GM18502 (cell line): ENCODE results near the gene NRXN2.
"Not testable (repeated sequence)": the region's sequence is repeated elsewhere in the genome, so short reads cannot be mapped to it uniquely, and the experiment has no call there.

Source experiments
- ATAC-seq: cut with Tn5 transposase; IDR thresholded peaks from one replicate; pipeline ENCODE4 v1.9.1; 2021; ENCODE audit warnings: mild to moderate bottlenecking; ENCODE audit not compliant: unreplicated experiment, poor library complexity

The NRXN2 gene

DNA sequence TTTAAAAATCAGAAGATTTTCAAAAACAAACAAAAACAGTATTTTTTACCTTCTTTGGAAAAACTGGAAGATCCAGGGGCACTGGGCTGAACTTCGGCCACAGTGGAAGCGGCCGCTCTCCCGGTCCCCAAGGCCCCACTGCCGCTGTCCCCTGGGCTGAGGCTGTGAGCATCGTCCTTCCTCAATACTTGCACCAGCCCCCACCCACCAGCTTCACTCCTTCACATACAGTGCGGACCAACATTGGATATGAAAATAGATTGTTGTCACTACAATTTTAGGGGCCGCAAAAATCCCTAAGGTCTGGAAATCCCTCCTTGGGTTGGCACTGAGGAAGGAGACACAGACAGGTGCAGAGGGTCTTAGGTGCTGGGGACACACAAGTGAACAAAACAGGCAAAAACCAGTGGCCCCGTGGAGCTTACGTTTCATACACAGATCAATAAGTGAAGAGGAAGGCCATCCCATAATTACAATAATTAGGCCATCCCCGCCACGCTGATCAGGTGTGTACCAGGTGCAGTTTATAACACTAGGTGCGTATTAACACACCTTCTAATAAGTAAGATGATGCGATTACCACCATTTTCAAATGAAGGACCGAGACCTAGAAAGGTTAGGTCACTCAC lies 160.2 kb downstream of the NRXN2 start:
- no peak for ATAC-seq

DNA sequence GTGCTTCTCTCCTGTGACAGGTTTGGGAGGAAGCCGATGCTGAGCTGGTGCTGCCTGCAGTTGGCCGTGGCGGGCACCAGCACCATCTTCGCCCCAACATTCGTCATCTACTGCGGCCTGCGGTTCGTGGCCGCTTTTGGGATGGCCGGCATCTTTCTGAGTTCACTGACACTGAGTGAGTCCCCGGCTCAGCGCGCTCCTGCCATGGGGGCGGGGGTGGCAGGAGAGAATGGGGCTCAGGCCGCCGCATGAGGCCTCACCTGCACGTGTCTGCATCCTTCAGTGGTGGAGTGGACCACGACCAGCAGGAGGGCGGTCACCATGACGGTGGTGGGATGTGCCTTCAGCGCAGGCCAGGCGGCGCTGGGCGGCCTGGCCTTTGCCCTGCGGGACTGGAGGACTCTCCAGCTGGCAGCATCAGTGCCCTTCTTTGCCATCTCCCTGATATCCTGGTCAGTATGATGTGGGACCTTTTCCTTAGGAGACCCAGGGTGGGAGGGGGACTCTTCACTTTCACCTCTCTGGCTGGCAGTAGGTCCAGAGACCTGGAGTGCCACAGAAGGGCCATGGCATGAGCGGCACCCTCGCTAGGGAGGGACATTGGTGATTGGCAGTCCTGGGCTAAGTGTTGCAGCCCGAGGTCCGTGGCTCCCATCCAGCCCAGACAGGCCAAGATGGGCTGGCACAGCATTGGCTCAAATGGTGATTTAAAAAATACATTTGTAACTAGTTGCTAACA lies 160.8 kb downstream of the NRXN2 start:
- ATAC-seq = no peak

DNA sequence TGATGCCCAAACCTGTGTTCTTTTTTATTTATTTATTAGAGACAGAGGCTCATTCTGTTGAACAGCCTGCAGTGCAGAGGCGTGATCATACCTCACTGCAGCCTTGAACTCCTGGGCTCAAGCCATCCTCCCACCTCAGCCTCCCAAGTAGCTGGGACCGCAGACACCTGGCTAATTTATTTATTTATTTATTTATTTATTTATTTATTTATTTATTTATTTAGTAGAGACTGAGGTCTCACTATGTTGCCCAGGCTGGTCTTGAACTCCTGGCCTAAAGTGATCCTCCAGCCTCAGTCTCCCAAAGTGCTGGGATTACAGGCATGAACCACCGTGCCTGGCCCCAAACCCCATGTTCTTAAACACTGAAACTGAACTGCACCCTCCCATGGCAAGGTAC lies 161.6 kb downstream of the NRXN2 start:
- not testable (repeated sequence) for ATAC-seq

DNA sequence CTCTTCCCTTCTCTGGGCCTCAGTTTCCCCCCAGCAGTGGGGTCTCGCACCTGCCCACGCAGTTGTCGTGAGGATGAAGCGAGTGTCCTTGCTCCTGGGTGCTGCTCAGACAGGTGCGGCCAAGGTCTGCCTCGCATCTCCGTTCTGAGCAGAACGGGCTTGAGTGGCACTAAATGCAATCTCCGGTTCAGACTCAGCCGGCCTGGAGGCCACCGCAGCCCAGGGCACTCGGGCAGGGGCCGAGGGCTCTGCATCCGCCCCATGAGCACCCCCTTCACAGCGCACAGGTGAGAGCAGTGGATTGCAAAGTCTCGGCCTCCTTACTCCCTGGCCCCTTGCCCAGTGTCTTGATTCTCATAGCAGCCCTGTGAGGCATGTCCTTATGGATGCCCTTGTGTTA lies 162.1 kb downstream of the NRXN2 start:
- ATAC-seq = no peak

DNA sequence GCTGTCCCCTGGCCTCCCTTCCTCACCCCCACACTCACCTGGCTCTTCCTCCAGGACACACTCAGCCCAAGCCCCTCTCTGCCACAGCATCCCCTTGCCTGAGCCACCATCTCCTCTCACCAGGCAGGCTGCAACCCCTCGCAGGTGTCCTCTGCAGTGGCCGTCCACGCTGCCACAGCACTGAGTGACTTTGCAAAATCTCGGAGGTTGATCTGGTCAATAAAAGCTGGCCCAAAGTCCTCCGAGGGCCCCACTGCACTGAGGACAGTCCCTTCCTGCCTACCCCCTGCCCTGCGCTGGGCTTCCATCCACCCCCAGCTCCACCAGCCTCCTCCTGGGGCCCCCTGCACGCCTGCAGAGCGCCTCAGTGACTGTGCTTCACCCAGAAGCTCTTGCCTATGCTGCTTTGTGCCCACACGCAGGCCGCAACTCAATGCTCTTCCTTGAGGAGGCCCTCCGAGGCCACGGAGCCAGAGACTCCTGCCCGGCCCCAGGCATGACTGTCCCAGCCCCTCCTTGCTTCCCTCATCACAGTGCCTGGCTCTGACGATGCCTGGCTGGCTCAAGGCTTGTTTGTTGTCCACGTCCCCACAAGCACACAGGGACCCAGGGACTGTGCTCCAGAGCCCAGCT lies 162.7 kb downstream of the NRXN2 start:
- ATAC-seq = no peak

DNA sequence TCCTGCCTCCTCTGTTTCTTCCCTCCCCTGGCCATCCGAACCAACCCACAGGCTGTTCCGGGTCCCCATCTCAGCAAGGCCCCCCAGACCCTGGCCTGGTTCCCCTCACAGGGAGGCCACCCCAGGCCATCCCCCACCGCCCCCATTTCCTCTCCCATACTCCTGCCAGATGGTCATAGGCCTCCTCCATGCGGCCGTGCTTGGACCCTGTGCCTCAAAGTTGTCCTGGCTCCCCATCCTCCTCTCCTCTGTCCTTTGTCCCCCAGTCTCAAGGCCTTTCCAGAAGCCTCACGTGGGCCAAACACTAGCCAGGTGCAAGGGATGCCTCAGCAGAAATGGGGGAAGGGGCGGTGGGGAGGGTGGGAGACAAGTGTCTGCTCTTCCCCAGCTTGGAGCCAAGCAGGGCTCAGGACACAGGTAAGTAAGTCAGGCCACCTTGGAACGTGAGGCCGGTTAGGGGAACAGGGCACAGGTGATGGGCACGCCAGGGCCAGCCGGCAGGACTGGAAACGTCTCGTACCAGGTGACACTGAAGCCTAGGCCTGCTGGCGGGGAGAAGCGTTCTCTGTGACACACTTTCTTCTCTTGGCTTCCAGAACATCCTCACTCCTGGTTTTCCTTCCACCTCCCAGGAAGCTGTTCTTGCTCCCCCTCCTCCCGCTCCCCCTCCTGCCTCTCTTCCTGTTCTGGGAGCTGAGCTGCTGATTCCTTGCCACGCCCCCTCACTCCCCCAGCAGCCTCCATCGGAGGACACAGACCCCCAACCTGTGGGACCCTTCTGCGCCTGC lies 163.5 kb downstream of the NRXN2 start:
- no peak for ATAC-seq

DNA sequence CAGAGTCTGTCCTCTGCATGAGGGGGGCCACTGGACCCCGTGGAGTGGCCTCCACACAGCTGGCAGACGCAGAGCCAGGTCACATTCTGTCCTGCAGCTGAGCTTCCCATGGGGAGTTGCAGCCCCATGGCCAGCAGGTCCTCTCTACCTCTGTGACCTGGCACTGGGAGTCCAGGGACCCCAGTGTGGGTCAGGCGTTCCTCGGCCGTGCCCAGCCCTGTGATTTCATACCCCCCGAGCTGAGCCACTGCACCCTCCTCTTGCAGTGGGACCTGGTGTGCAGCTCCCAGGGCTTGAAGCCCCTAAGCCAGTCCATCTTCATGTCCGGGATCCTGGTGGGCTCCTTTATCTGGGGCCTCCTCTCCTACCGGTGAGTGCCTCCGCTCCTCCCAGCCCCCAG lies 164.1 kb downstream of the NRXN2 start:
- no peak for ATAC-seq

DNA sequence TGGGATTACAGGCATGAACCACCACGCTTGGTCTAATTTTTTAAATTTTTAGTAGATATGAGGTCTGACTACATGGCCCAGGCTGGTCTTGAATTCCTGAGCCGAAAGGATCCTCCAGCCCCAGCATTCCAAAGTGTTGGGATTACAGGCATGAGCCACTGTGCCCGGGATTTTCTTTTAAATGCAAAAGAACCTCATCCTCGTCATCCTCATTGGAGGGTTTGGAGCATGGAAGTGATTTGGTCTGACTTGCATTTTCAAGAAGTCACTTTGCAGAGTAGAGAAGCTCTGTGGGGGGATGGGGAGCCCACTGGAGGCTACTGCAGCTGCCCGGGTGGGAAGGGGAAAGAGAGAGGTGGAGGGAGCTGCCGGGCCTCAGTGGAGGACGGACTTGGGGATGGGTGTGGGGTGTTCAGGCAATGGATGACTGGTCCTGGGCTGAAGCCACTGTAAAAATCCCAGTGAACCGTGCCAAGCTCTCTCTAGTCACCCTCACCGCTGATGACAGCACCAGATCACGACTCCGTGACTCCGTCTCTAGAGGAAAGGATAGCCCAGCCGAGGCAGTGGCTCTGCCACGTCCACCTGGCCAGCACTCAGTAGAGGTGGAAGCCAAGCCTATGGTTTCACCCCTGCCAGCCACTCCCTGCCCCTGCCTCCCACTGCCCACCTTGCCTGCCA lies 164.8 kb downstream of the NRXN2 start:
- no peak for ATAC-seq

DNA sequence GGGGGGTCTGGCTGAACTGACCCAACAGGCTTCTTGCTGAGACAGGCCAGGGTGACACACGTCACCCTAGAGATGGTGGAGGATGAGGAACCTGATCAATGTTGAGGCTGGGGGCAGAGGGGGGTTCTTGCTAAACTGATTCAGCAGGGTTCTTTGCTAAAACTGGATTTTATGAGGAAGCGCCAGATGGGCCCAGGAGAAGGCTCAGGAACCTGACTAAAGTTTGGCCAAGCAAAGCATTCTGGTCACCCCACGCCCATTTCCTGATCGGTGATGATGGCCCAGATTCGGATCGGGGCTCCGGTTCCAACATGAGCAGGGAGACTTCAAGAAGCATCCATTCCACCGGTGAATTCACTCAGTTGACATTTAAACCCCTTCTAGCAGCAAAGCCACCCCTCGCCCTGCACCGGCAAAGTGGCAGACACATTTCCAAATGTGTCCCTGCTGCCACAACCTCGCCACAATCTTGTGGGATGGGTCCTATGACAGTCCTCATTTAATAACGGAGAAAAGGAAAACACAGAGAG lies 166.2 kb downstream of the NRXN2 start:
- ATAC-seq = no peak
